Measurements from ENCODE around the gene ZNF681.

- TF ChIP-seq CTCF (IDR thresholded peaks at IDR 0.05), result no peak
- peak in 1 of 4 donors; percentile 36 for TF ChIP-seq POLR2A (IDR thresholded peaks at IDR 0.05)
Observed at GRCh38 chr19:23762548-23762883, 3.8 kb upstream of the ZNF681 start.

Data from esophagus squamous epithelium (tissue), 4 donors.